HG02623 (cell line): ENCODE results near the gene NRP2.

Experiments used
- ATAC-seq: cut with Tn5 transposase; IDR thresholded peaks from one replicate; pipeline ENCODE4 v1.9.1; 2021; ENCODE audit warnings: moderate library complexity; ENCODE audit not compliant: unreplicated experiment

Gene NRP2

DNA sequence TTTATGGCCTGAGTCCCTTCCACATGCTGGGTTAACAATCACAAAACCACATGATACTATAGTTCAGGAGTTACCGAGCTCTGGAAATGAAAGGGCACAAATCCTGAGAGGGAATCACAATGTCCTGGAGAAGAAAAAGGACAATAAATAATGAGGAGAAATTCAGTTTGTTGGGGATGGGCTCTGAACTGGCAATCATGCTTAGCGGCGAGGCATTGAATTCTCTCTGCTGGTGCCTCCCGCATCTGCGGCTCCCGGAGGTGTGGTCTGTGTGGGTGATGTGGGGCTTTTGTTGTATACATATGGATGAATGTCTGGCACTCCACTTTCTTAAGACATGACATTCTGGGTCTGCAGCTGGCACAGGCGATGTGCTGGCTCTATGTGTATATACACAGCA is 46.1 kb downstream of the NRP2 start:
- no peak for ATAC-seq

DNA sequence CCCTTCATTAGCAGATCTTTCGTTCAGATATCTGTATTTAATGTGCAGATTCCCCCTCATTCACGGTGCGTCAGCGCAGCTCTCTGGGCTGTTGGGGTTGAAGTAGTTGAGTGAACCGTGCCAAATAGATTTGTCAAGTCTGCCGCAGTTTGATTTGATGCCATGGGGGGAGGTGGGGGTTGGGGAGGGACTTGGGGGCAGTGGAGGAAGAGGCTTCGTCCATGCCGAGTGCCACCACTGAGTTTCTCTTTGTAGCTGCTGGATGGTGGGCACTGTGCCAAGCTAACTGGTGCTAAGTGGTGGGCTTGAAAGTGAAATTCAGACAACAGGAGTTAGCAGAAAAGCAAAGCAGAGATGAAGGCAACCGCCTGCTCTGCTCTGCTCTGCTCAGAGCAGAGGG is 47.9 kb downstream of the NRP2 start:
- ATAC-seq: no peak

DNA sequence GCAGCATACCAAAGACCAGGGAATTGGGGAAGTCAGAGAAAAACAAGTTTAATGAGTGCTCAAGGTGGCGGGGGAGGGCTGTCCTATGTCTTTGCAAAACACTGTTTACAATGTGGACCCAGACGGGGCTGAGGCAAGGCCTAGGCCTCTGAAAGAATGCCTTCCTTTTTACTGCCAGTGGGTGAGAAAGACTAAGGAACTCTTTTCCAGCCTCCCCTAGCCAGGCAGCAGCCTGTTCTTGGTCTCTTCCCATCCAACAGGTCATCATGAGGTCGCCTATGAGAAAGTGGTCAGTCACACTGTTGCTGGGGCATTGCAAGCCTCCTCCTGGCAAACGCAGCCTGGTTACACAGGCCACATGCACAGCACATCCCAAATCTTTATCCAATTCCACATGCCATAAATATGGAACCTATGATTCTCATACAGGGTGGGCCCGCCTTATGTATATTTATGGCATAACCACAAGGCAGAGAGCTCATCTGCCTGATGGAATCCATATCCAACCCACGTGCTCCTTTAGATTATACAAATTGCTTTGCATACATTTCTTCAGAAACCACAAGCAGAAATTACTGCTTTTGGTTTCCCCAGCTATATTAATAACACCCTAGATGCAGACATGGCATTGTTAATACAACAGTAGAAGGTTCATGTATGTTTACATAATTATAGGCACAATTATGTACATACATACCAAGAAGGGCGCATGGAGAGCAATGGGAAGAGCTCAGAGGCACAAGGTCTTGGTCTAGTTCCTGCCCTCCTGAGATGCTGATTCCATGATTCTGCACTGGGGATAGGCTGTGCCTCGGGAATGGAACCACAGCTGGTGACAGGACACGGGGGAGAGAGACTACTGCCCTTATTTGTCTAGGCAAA is 48.6 kb downstream of the NRP2 start:
- no peak for ATAC-seq

DNA sequence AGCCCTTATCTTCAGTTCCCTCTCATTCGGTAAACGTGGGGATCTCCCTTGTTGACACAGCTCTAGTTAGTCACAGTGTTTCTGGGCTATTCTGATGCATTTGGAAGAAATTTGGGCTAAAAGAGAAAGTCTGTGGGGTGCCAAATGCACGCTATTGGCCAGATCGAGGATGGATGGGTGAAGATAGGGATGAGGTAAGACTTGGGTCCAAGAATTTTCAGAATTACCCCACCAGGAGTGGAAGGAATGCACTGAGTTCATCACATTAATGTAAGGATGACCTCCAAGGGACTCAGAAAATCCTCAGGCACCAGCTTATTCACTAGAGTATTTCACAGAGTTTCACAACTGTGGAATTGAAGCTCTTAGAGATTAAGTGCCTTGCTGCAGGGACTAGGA is 49.3 kb downstream of the NRP2 start:
- peak; percentile 54 for ATAC-seq

DNA sequence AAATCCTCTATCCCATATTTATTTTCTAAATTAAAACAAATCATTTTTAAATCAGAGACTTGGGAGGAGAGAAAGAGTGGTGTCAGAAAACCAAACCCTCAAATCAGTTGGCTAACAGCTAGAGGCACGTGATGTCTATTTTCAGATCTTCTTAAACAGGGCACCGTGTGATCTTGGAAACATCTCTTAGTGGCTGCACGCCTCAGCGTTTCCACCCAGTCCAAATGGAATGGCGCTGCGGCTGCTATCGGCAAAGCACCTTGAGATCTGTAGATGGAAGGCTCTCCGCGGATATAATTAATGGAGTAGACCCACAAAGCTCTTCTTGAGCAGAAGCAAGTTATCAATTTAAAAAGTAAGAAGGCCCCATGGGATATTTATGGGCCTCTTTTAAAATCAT is 50.0 kb downstream of the NRP2 start:
- ATAC-seq: no peak

DNA sequence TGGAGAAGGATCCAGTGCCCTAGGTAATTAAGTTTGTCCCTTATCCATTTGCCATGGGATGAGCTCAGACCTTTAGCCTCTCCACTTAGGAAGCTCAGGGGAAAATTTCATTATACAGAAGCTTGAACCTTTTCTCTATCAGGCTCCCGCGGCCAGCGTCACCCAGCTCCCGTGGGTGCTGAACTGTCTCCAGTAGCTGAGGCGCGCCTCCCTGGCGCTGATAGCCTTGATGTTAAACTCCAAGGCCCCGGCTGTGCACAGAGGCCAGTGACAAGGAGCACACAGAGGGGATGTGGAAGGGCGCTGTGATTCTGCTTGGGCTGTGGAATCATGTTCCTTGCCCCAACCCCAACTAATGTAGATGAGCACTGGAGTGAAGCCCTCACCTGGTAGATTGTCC is 50.8 kb downstream of the NRP2 start:
- no peak for ATAC-seq

DNA sequence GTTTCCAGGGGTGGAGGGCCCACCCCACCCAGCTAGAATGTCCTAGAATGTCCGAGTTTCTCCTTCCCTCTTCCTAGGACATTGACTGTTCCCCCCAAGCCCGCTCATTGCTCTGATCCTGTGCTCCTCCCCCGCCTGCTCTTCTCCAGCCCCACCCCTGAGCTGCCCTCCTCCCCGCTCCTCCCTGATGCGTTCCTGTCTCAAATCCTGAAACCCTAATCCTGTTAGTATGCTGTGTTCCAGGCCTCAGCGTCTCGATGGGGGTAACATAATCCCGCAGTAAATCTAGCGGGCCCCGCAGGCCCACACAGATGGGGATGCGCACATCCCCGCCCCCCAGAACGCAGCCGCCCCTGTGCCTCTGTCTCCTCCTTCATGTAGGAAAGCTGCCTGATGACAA is 51.3 kb downstream of the NRP2 start:
- ATAC-seq: no peak

DNA sequence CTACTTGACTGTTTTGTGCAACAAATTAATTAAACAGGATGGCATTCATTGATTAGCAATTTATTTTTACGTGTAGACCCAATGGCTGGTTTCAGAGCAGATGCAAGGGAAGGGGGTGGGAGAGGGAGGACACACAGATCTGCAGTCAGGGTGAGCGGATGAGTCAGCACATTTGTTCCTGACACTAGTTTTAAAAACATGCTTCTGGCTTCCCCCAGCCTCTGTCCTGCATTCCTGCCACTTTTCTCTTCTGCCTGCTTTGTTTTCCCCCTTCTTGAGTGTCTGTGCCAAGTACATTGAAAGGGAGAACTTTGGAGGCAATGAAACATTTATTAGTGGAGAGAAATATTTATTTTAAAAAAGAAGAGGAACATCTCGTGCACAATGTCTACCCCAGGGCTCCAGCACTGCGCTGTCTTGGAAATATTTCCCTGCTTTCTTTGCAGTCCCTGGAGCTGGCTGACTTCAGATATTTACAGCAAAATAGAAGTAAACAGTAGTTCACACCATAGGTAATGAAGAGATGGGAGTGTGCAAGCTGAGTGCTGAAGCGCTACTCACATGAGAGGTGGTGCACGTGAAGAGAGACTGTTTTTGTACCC is 52.2 kb downstream of the NRP2 start:
- ATAC-seq: no peak

DNA sequence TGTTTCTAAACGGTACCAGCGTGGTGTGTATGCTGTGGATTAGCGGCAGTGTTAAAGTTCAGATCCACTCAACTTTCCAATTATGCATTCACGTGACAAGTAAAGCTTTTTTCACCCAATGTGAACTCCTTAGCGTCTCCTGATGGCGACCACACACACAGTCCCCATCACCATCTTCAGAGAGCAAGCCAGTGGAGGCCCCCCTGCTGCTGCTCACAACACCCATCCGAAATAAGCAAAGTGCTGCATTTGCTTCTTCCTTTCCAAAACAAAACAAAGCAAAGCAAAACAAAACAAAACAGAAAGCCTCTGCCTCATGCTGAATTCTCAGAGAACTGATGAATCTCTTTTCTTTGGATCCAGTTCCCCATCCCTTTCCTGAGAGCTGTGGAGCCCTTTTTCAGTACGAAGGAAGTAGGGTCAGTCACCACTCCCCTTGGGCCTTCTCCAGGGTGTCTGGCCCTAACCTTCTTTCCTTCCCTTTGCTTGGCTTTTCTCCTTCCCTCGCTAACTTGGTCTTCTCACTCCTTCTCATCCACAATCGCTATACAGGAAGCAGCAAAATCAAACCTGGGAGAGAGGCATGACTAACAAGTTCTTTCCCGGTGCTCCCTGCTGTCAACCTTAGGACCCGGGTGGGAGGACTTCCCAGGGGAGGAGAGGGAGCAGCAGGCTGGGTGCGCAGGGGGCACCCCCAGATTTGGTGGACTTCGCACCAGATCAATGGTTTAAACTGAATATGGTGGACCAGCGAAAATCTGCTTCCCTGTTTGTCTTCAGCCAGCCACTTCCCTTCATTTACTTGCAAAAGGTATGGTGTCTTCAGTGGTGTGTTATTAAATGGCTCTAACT is 56.0 kb downstream of the NRP2 start:
- ATAC-seq: no peak

DNA sequence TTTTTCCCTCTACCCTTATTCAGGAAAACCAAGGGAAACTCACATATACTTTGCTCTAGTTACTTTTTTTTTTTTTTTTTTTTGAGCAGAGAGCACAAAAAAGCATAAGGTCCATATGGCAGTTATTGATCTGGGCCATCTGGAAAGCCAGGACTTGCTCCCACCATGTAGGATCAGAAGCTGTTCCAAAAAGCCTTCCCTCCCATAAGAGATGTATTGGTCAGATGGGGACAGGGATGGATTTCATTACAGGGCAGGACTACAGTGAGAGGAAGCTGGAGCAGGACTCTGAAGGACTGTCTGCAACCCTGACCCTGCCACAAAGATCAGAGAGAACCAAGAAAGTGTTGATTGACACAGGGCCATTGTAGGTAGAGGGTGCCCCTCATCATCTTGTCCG is 57.3 kb downstream of the NRP2 start:
- ATAC-seq: no peak

DNA sequence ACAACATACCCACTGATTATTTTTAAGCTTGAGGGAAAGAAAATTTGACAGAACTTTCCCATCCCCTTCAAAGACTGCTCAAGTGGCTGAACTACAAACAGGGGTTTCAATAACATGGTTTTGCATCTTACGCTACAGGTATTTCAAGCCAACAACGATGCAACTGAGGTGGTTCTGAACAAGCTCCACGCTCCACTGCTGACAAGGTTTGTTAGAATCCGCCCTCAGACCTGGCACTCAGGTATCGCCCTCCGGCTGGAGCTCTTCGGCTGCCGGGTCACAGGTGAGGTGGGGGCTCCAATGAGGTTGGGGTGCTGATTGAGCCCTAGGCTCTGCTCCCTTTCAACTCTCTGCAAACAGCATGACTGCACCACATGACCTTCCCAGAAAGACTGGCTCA is 58.1 kb downstream of the NRP2 start:
- no peak for ATAC-seq

DNA sequence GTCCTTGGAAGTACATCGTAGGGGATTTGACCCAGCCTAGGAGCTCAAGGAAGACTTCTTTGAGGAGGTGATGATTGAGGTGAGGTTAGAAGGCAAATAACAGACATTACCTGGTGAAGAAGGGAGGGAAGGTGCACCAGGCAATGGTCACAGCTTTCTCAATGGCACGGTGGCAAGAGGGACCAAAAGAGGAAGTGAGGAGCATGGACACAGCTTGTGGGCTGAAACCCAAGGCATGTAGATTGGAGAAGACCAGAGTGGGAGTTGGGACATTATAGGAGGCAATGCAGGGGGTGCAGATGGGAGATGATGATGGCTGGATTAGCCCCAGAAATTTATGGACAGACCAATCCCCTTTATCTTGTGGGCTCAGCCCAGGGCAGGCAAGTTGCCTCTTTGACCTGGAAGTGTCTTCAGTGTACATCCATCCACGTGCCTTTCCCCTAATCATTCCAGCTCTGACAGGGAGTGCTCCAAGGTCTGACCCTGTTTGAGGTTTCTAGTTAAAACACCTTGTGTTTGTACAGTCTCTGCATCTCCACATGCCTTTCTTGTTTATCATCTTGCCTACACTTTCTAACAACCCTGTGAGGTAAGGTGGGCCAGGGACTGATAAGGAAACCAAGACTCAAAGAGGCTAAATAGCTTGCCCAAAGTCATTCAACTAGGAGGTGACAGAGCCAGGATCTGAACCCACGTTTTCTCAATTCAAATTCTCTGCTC is 59.1 kb downstream of the NRP2 start:
- ATAC-seq: no peak

DNA sequence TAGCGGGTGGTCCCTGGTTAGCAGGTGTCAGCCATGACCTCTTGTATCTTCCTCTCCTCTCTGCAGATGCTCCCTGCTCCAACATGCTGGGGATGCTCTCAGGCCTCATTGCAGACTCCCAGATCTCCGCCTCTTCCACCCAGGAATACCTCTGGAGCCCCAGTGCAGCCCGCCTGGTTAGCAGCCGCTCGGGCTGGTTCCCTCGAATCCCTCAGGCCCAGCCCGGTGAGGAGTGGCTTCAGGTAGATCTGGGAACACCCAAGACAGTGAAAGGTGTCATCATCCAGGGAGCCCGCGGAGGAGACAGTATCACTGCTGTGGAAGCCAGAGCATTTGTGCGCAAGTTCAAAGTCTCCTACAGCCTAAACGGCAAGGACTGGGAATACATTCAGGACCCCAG is 60.8 kb downstream of the NRP2 start:
- ATAC-seq: no peak

DNA sequence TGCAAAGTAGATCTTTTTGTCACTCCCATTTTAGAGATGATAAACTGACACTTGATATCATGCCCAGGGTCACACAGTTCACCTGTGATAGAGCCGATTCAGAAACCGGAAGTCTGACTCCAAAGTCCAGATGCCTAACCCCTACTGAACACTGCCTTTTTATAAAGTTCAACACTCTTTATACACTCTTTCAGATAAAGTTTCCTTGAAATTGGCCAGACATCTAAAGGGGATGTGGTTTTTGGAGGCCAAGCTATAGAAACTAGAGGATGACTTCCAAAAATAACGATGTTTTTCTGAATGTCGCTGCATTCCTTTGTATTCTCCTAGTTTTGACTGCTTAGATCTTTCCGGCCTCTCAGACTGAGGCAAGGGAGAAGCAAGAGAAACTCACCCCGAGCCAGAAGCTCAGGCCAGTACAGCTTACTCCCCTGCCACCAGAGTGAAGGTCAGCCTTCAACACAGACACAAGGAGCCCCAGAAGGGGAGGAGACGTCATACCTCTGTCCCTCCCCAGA is 61.8 kb downstream of the NRP2 start:
- no peak for ATAC-seq

DNA sequence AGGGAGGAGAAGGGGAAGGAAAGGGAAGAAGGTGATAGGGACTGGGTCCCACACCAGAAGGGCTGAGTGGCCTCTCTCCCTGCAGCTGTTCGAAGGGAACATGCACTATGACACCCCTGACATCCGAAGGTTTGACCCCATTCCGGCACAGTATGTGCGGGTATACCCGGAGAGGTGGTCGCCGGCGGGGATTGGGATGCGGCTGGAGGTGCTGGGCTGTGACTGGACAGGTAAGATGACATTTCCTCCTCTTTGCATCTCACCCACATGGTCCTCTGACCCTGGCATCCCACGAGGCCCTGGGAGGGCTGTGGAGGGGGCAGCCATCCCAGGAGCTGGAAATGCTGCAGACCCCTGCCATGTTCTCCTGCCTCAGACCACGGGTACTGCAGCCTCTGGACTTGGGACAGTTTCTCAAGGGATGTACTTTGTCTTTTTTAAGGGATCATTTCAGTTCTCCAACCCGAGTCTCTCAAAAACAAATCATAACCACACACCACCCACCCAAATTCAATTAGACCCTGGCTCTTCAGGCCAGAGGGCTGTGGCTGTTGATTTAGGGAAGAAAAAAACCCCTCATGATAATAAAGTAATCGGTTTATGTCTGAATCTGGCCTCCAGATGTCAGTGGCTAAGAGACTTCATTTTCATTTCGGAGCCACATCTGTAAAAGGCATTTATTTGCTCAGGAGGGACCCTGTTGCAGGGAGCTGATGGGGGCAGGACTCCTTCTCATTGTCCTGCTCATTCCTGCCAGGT is 63.5 kb downstream of the NRP2 start:
- ATAC-seq: no peak

DNA sequence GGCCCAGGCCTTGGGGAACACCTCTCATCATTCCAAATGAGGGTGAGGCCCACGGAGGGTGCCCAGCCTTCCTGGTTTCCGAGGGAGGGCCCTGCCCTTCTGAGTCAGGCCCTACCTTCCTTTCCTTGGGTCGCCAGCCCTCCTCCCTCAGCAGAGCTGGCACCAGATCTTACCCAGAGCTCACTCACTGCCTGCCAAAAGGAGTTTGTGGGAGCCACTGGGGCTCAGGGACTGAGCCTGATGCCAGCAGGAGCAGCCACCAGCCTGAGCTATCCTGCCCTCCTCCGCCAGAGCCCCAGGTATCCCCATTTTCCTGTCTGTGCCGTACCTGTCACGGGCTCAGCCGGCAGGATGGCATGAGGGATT is 64.1 kb downstream of the NRP2 start:
- ATAC-seq: no peak

DNA sequence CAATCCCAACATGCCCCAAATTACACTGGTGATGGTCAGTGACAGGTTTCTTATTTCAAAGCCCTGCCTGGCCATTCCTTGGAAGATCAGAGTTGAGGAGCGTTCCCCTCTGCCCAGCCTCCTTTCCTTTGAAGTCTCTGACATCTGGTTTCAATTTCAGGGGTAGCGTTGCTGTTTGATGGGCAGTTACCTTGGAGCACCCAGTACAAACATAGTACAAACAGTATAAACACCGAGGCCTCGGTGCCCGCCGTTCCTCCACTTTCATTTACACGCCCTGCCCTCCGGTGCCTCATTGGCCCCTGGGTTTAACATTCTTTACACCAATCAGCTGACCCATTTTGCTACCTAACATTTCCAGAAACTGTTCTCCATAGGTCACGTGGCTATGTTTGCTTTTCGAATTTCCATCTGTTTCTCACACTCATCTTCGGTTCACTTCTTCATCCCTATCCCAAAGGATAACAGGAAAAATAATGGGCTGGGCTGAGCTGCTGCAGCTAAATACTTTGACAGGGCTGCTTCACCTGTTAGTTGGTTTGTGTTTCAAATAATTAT is 65.6 kb downstream of the NRP2 start:
- no peak for ATAC-seq

DNA sequence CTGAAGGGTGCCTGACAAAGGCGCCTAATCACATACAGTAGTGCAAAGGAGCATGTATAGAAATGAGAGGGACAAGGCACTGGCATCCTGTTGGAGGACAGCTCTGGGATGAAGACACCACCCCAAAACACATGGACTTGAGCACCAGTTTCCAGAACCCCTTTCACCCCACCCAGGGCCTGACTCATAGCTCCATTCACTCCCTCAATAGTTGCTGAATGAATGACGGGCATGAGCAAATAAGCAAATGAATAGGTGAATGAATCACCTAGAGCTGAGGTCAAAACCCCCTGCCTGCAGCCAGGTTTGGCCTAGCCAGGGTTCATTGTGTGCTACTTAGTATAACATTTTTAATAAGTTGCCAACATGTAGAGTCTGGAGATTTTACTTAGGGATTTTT is 66.3 kb downstream of the NRP2 start:
- ATAC-seq: no peak

DNA sequence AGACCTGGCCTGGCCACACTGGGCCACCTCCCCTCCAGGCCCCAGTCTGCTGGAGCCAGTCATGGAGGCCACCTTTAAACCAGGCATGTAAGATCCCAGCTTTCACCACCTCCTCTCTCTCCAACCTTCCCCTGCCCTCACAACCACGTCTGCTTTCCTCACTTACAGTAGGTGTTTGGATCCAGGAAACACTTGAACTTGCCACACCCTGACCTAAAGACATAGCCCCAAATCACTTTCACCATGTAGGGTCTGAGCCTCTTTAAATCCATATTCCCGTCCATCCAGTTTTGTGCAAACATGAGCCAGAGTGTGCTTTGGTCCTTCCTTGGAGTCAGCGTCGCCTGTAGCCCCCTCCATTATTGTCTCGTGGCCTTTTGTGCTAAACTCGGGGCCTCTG is 66.8 kb downstream of the NRP2 start:
- ATAC-seq: no peak

DNA sequence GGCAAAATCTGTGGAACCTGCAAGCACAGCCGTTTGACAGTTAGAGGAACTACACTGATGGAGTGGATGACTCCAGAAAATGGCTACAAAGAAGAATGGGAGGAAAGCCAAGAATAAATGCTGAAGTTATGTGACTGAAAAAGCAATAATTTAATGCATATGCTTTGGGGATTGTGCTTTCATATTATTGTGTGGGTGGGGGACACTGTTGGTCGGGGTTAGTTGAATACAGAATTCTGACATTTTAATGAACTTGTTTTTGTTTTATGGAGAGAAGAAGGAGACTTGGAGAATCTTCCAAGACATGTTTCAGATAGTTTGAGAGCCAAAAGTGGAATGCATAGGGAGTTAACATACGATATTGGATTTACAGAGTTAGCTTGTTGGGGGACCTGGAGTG is 68.5 kb downstream of the NRP2 start:
- no peak for ATAC-seq
